Activated CD8-positive, alpha-beta memory T cell treated with anti-CD3 and anti-CD28 coated beads, Interleukin-2, amount 10 ng/mL, durations not matched to agents 7 days and 5 days (primary cell): ENCODE measurements around the gene GABRR1. TPM values are rescaled to one million over a fixed set of nuclear protein-coding genes. Genes with fewer than 3 reads are reported as not detected.
"Not testable (repeated sequence)": the region's sequence is repeated elsewhere in the genome, so short reads cannot be mapped to it uniquely, and the experiment has no call there.

Experiments
- ATAC-seq: fragments of 150-1000 bp; cut with Tn5 transposase; one replicate; pipeline ENCODE4 v1.10.0; 2021; ENCODE audit warnings: moderate library complexity
- CTCF ChIA-PET: fragments of 350-600 bp; sonication (Branson Sonifier 250); formaldehyde crosslinking; loops from one replicate; lab custom pipeline; 2021; ENCODE audit warnings: antibody characterized with exemption; lab: Charles Lee
- DNase-seq: peaks from one replicate; pipeline ENCODE4 v3.0.0-alpha.2; 2020
- H3K27ac Mint-ChIP-seq: one replicate; pipeline ENCODE4 v1.8.0; 2021; ENCODE audit warnings: mild to moderate bottlenecking, mixed read lengths
- H3K27me3 Mint-ChIP-seq: one replicate; pipeline ENCODE4 v1.8.0; 2021; ENCODE audit warnings: mixed read lengths
- H3K36me3 Mint-ChIP-seq: one replicate; pipeline ENCODE4 v1.8.0; 2021; ENCODE audit warnings: mild to moderate bottlenecking, mixed read lengths
- H3K4me1 Mint-ChIP-seq: one replicate; pipeline ENCODE4 v1.8.0; 2021; ENCODE audit warnings: mixed read lengths
- H3K4me3 Mint-ChIP-seq: one replicate; pipeline ENCODE4 v1.8.0; 2021; ENCODE audit warnings: mild to moderate bottlenecking, moderate library complexity, mixed read lengths
- H3K9me3 Mint-ChIP-seq: one replicate; pipeline ENCODE4 v1.8.0; 2022; ENCODE audit warnings: low read depth, mixed read lengths
- total RNA-seq, 2 experiments: library from RNA; stranded (reverse); gene quantifications; one replicate each; pipeline ENCODE4 v1.2.3, GENCODE V29; 2021

Gene GABRR1
- total RNA-seq, 2 experiments from 2014 or later = not detected

DNA sequence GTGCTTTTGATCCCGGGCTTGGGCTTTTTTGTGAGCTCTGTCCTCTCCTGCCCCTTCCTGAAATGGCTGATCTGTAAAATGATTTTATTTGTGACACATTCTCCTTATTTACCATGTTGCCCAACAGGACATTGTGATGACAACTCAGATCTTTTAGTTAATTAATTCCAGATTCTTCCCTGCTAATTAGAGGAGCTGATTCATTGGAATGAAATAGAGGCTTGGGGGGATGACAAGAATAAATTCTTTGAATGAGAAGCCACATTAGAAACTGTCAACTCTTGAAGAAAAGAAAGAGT lies 26.1 kb upstream of the GABRR1 start:
- ATAC-seq = no peak
- Mint-ChIP-seq H3K9me3 (no peaks in the 10 kb centered on the region), H3K4me3 (no peak overlapping the region), H3K27ac (no peak overlapping the region), H3K36me3 (no peaks in the 10 kb centered on the region), H3K4me1 (peaks cover 16% of the 10 kb centered on the region), H3K27me3 (peaks cover 29% of the 10 kb centered on the region)
- DNase-seq = no peak
- CTCF ChIA-PET = interaction anchor here (1.1 to 3.6 kb wide), 3 partner anchors 18 to 276 kb away, joined by 3 to 19 read pairs (median 4); no protein-coding TSS in a partner anchor

DNA sequence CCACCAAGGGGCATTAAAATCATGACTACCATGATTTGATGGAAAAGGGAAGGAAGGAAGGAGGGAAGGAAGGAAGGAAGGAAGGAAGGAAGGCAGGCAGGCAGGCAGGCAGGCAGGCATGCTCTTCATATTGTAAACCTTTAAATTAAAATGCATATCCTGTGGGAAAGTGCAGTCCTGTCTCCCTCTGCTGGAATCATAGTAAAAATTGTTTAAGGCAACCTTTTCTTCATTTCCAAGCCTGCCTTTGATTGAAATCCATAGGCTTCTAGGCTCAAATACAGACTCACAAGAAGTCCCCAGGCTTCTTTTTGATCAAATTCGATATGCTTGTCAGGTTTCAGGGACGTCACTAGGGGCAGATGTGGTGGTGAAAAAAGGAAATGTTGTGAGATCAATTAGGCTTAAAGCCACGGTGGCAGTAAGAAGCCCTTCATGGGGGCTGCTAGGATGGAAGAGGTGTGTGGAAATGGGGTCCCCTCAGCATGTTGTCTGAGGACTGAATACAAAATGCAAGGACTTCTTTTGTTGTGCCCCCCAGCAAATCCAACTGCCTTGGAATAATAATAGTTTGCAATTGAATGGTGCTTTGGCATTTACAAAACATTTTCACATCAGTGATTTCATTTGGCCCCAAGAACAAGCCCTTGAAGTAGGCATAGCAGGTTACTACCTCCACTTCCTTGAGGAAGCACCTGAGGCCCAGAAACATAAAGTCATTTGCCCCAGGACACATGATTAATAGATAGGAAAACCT lies 25.6 kb upstream of the GABRR1 start:
- Mint-ChIP-seq H3K36me3 (no peaks in the 10 kb centered on the region), H3K9me3 (no peaks in the 10 kb centered on the region), H3K27ac (no peak overlapping the region), H3K4me1 (peaks cover 16% of the 10 kb centered on the region), H3K27me3 (peaks cover 34% of the 10 kb centered on the region), H3K4me3 (no peak overlapping the region)
- CTCF ChIA-PET = interaction anchor here (0.8 to 3.6 kb wide), 5 partner anchors 13 to 260 kb away, joined by 3 to 19 read pairs (median 4); partner anchors contain the start of gene SRSF12
- DNase-seq (no peak), ATAC-seq (peak; percentile 39)

DNA sequence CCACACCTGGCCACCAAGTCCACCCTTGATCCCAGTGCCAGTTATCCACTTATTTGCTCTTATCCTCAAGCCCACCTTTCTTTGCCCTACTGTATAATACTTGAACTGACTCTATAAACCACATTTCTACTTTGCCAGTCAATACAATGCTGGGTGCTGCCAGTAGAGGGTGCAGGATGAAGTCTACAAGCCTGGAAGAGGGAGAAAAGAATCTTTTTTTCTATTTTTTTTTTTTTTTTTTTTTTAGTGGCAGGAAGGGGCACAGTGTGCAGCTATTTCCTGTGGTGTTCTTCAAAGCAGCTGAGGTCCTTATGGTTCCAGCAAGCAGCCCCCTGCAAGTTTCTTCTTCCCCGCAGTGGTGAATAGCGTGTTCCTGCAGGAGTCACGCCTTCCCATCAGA lies 22.2 kb upstream of the GABRR1 start:
- H3K27ac Mint-ChIP-seq = no peak overlapping the region
- H3K27me3 Mint-ChIP-seq = peaks cover 31% of the 10 kb centered on the region
- ATAC-seq (peak; percentile 77), DNase-seq (peak; percentile 72)
- no peak overlapping the region for H3K4me3 Mint-ChIP-seq
- no peaks in the 10 kb centered on the region for H3K9me3 Mint-ChIP-seq
- H3K36me3 Mint-ChIP-seq = no peaks in the 10 kb centered on the region
- CTCF ChIA-PET = interaction anchor here (0.6 to 1.1 kb wide), 5 partner anchors 78 to 257 kb away, joined by 3 to 4 read pairs (median 3); no protein-coding TSS in a partner anchor
- peaks cover 16% of the 10 kb centered on the region for H3K4me1 Mint-ChIP-seq

DNA sequence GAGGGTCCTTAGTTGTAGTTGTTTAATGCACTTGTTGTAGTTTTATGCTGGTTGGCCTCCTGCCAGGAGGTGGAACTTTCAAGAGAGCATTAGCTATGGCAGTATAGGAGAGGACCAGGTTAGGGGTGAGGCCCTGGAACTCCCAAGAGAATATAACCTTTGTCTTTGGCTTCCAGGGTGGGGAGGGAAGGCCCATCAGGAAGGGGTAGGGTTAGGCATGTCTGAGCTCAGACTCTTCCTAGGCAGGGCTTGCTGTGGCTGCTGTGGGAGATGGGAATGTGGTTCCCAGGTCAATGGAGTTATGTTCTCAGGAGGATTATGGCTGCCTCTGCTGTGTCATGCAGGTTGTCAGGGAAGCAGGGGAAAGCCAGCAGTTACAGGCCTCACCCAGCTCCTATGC lies 20.0 kb upstream of the GABRR1 start:
- Mint-ChIP-seq H3K27me3 (peaks cover 44% of the 10 kb centered on the region), H3K4me3 (no peak overlapping the region), H3K9me3 (no peaks in the 10 kb centered on the region), H3K4me1 (peaks cover 19% of the 10 kb centered on the region), H3K36me3 (no peaks in the 10 kb centered on the region), H3K27ac (no peak overlapping the region)
- no peak for ATAC-seq
- DNase-seq = no peak
- CTCF ChIA-PET = no interaction called here

DNA sequence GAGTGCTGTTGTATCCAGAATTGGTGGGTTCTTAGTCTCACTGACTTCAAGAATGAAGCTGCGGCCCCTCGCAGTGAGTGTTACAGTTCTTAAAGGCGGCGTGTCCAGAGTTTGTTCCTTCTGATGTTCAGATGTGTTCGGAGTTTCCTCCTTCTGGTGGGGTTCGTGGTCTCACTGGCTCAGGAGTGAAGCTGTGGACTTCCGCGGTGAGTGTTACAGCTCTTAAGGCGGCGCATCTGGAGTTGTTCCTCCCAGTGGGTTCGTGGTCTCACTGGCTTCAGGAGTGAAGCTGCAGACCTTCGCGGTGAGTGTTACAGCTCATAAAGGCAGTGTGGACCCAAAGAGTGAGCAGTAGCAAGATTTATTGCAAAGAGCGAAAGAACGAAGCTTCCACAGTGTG lies 16.4 kb upstream of the GABRR1 start:
- CTCF ChIA-PET = interaction anchor here (0.8 kb wide), 1 partner anchor 120 kb away, joined by 3 read pairs; no protein-coding TSS in a partner anchor
- H3K27me3 Mint-ChIP-seq = peaks cover 45% of the 10 kb centered on the region
- DNase-seq, H3K27ac Mint-ChIP-seq, H3K4me1 Mint-ChIP-seq, H3K36me3 Mint-ChIP-seq, H3K9me3 Mint-ChIP-seq, ATAC-seq: not testable (repeated sequence)
- peak overlapping the region; percentile 56 for H3K4me3 Mint-ChIP-seq

DNA sequence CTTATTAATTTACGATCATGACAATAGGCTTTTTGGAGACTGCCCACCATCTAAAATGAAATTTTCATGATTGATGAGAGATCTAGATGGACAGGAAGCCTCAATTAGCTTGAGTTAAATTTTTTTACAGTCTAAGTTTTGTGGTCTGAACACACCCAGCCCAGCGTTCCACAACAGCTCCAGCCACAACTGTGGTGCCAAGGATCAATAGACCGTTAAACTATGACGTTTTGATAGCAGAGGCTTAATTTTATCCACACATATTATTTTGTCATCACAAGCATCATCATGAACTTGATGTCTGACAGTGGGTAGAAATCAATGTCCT lies 5.5 kb upstream of the GABRR1 start:
- DNase-seq (no peak), ATAC-seq (no peak)
- no peaks in the 10 kb centered on the region for H3K4me1 Mint-ChIP-seq
- CTCF ChIA-PET = no interaction called here
- H3K27ac Mint-ChIP-seq = no peak overlapping the region
- H3K4me3 Mint-ChIP-seq = no peak overlapping the region
- H3K36me3 Mint-ChIP-seq = no peaks in the 10 kb centered on the region
- no peaks in the 10 kb centered on the region for H3K9me3 Mint-ChIP-seq
- H3K27me3 Mint-ChIP-seq = peaks cover 5% of the 10 kb centered on the region

DNA sequence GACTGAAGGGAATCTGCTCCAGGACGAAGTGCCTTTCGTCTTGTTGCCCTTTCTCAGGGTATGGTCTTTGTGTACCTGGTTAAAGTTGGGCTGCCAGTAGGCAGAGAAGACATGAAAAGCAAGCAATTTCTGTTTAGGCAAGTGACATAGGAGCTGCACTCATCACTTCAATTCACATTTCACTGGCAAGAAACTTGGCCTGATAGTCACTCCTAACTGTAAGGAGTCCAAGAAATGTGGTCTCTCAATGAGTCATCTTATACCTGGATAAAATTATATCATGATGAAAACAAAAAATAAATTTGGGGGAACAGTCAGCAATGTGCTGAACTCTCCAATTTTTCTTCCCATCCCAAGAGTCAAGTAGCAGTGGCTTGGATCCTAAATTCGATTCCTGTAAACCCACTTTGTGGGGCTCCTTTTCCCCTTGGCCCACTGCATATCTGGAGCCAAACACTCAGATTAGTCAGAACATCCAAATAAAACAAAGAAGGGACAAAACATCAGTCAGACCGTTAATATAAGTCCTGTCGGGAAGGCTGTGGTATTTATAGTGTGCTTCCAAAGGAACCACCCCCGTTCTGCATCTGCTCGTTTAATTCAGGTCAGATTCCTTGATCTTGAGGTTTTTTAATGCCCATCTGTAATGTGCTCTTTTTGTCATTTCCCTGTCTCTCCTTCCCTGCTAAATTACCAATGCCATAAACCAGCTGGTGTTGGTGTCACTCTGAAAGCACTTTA lies 5.0 kb upstream of the GABRR1 start:
- DNase-seq (no peak), ATAC-seq (no peak)
- Mint-ChIP-seq H3K27me3 (peaks cover 10% of the 10 kb centered on the region), H3K36me3 (no peaks in the 10 kb centered on the region), H3K4me1 (no peaks in the 10 kb centered on the region), H3K9me3 (no peaks in the 10 kb centered on the region), H3K4me3 (no peak overlapping the region), H3K27ac (no peak overlapping the region)
- CTCF ChIA-PET = no interaction called here

DNA sequence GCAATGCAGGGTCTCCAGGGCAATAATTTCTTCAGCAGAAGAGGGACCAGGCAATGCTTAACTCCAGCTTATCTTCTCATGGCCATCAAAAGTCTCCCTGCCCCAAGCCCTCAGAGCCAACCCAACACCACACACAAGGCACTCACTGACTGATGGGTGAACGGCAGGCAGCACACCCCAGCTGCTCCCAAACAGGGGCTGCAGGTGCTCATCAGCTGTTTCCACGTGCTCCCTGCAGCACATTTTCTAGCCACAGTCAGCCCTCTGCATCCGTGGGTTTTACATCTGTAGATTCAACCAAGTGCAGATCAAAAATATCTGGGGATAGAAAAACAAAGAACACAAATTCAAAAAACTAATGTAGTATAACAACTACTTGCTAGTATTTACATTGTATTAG lies 4.0 kb upstream of the GABRR1 start:
- H3K4me3 Mint-ChIP-seq = no peak overlapping the region
- DNase-seq (no peak), ATAC-seq (no peak)
- H3K27me3 Mint-ChIP-seq = peaks cover 18% of the 10 kb centered on the region
- CTCF ChIA-PET = no interaction called here
- H3K36me3 Mint-ChIP-seq = no peaks in the 10 kb centered on the region
- H3K4me1 Mint-ChIP-seq = no peaks in the 10 kb centered on the region
- no peaks in the 10 kb centered on the region for H3K9me3 Mint-ChIP-seq
- H3K27ac Mint-ChIP-seq = no peak overlapping the region

DNA sequence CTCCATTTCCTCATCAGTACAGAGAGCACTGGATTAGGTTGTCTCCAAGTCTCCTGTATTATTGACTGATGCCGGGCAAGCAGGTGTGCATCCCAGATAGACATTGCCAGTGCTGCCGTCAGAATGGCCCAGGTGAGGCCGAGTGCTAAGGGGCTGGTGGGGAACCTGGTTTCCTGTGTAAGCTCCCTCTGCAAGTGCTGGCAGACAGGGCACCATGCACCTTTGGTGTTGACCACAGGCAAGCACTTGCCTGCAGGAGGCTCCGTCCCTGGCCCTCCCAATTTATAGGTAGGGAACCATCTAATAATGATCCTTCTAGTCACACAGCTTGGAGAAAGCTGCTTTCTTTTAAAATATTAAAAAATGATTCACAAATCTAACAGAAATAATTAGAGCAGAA lies 747 bp downstream of the GABRR1 start:
- H3K27ac Mint-ChIP-seq = no peak overlapping the region
- CTCF ChIA-PET = no interaction called here

DNA sequence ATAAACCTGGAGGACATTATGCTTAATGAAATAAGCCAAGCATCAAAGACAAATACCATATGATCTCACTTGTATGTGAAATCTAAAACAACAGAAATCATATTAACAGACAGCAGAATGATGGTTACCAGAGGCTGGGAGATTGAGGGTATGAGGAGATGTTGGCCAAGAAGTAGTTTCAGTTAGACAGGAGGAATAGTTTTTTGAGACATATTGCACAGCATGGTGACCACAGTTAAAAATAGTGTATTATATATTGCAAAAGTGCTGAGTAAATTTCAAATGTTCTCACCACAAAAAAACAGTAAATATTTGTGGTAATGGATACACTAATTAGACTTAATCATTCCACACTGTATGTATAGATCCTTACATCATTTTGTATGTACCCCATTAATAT lies 1.8 kb downstream of the GABRR1 start:
- no peaks in the 10 kb centered on the region for H3K36me3 Mint-ChIP-seq
- H3K9me3 Mint-ChIP-seq = no peaks in the 10 kb centered on the region
- no peaks in the 10 kb centered on the region for H3K4me1 Mint-ChIP-seq
- H3K4me3 Mint-ChIP-seq = no peak overlapping the region
- DNase-seq (no peak), ATAC-seq (no peak)
- H3K27me3 Mint-ChIP-seq = peaks cover 24% of the 10 kb centered on the region
- no peak overlapping the region for H3K27ac Mint-ChIP-seq
- CTCF ChIA-PET = no interaction called here

More for the DNA sequence above, 747 bp downstream of the GABRR1 start:
- H3K27me3 Mint-ChIP-seq = peaks cover 24% of the 10 kb centered on the region
- no peaks in the 10 kb centered on the region for H3K4me1 Mint-ChIP-seq
- ATAC-seq (no peak), DNase-seq (no peak)
- no peaks in the 10 kb centered on the region for H3K9me3 Mint-ChIP-seq
- H3K36me3 Mint-ChIP-seq = no peaks in the 10 kb centered on the region
- H3K4me3 Mint-ChIP-seq = no peak overlapping the region

DNA sequence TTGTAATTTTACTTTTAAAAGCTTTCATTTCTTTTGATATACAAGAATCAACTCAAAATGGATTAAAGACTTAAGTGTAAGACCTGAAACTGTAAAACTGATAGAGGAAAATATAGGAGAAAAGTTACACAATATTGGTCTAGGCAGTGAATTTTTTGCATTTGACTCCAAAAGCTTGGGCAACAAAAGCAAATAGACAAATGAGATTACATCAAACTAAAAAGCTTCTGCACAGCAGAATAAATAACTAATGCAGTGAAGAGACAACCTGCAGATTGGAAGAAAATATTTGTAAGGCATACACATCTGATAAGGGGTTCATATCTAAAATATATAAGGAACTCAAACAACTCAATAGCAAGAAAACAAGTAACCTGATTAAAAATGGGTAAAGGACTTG lies 3.0 kb downstream of the GABRR1 start:
- DNase-seq (no peak), ATAC-seq (no peak)
- Mint-ChIP-seq H3K4me1 (no peaks in the 10 kb centered on the region), H3K27me3 (peaks cover 24% of the 10 kb centered on the region), H3K9me3 (no peaks in the 10 kb centered on the region), H3K4me3 (no peak overlapping the region), H3K27ac (no peak overlapping the region), H3K36me3 (no peaks in the 10 kb centered on the region)
- CTCF ChIA-PET = no interaction called here

DNA sequence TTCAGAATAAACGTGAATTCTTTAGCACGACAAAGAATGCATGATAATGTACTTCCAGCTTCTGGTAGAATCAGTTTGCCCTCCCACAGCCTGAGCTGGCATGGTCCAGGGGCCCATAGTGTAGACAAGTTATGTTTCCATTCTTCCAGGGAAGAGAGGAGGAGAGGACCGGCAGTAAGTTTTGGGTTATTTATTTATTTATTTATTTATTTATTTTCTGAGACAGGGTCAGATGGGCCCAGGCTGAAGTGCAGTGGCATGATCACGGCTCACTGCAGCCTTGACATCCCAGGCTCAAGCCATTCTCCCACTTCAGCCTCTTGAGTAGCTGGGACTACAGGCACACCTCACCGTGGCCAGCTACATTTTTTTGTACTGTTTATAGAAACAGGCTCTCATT lies 4.7 kb downstream of the GABRR1 start:
- CTCF ChIA-PET = no interaction called here
- H3K36me3 Mint-ChIP-seq = no peaks in the 10 kb centered on the region
- no peaks in the 10 kb centered on the region for H3K9me3 Mint-ChIP-seq
- no peak for ATAC-seq
- no peaks in the 10 kb centered on the region for H3K4me1 Mint-ChIP-seq
- H3K27me3 Mint-ChIP-seq = peaks cover 17% of the 10 kb centered on the region
- no peak for DNase-seq
- H3K27ac Mint-ChIP-seq = no peak overlapping the region
- H3K4me3 Mint-ChIP-seq = no peak overlapping the region

DNA sequence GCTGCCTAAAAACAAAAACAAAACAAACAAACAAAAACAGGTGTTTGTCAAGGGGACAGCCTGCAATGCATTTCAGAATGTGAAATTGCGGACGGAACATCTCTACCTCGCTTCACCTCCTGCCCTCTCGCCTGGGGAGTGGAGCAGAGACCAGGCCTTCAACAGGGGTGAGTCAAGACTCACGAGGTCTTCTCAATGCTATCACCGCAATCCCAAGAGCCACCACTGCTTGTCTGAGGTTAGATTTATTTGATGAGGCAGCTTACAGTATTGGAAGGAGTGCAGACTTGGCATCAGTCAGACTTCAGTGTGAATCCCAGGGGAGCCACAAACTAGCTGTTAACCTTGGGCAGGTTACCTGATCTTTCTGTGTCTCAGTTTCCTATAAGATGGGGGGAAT lies 7.7 kb downstream of the GABRR1 start:
- Mint-ChIP-seq H3K4me1 (no peaks in the 10 kb centered on the region), H3K36me3 (no peaks in the 10 kb centered on the region), H3K9me3 (no peaks in the 10 kb centered on the region), H3K27ac (no peak overlapping the region), H3K4me3 (no peak overlapping the region), H3K27me3 (peaks cover 3% of the 10 kb centered on the region)
- CTCF ChIA-PET = no interaction called here
- DNase-seq (no peak), ATAC-seq (no peak)

DNA sequence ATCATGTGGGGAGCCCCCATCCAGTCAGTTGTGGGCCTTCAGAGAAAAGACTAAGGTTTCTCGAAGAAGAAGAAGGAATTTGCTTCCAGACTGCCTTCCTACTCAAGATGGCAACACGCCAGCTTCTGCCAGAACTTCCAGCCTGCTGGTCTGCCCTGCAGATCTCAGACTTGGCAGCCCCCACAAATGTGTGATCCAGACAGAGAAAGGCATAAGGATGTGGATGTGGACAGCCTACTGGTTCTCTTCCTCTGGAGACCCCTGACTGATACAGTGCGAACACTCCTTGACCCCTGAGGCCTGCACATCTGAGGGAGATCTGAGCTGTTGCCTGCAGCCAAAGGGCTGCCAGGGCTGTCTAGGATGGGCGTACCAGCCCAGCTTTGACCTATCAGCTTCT lies 8.6 kb downstream of the GABRR1 start:
- CTCF ChIA-PET = interaction anchor here (0.5 kb wide), 1 partner anchor 680 kb away, joined by 3 read pairs; no protein-coding TSS in a partner anchor
- Mint-ChIP-seq H3K9me3 (no peaks in the 10 kb centered on the region), H3K27me3 (no peaks in the 10 kb centered on the region), H3K4me3 (no peak overlapping the region), H3K4me1 (no peaks in the 10 kb centered on the region), H3K27ac (no peak overlapping the region), H3K36me3 (no peaks in the 10 kb centered on the region)
- DNase-seq (no peak), ATAC-seq (no peak)
